Neural cell (in vitro differentiated cells): ENCODE results near the gene GPC5. TPM values are rescaled to one million over a fixed set of nuclear protein-coding genes. Genes with fewer than 3 reads are reported as not detected.

Experiments
- H2AFZ ChIP-seq: fragments of 200-600, 300-800 bp; sonication (generic), shearing (Covaris generic); 2 replicates; pipeline ENCODE4 v1.6.0; 2014; ENCODE audit warnings: low read depth, mild to moderate bottlenecking, antibody characterized with exemption, low read length, moderate library complexity
- H3F3A ChIP-seq: fragments of 200-600 bp; shearing (Covaris generic); 2 replicates; pipeline ENCODE4 v1.6.1; 2016; ENCODE audit warnings: mild to moderate bottlenecking, moderate library complexity, mixed read lengths, antibody characterized with exemption, low read length; ENCODE audit not compliant: insufficient read depth, poor library complexity, severe bottlenecking
- H3K27ac ChIP-seq: fragments of 200-600, 300-800 bp; sonication (generic), shearing (Covaris generic); 2 replicates; pipeline ENCODE4 v1.5.1; 2014; ENCODE audit warnings: mild to moderate bottlenecking, low read length, moderate library complexity
- H3K27me3 ChIP-seq: fragments of 300-800, 200-600 bp; sonication (generic), shearing (Covaris generic); 2 replicates; pipeline ENCODE4 v1.6.0; 2014; ENCODE audit warnings: mild to moderate bottlenecking, low read depth, low read length, moderate library complexity; ENCODE audit not compliant: insufficient read depth
- H3K36me3 ChIP-seq: fragments of 300-800, 200-600 bp; sonication (generic), shearing (Covaris generic); 2 replicates; pipeline ENCODE4 v1.5.1; 2014; ENCODE audit warnings: mild to moderate bottlenecking, antibody characterized with exemption, low read length, moderate library complexity; ENCODE audit not compliant: insufficient read depth
- H3K4me2 ChIP-seq: fragments of 300-800, 200-600 bp; sonication (generic), shearing (Covaris generic); 2 replicates; pipeline ENCODE4 v1.6.0; 2014; ENCODE audit warnings: mild to moderate bottlenecking, low read length
- H3K4me3 ChIP-seq: fragments of 300-800, 200-600 bp; sonication (generic), shearing (Covaris generic); 2 replicates; pipeline ENCODE4 v1.5.1; 2014; ENCODE audit warnings: mild to moderate bottlenecking, low read length, moderate library complexity
- H3K79me2 ChIP-seq: fragments of 200-600 bp; shearing (Covaris generic); replicated peaks from 2 replicates; pipeline ENCODE4 v1.6.0; 2014; ENCODE audit warnings: mild to moderate bottlenecking, low read length, moderate library complexity; ENCODE audit not compliant: insufficient read depth
- H3K9ac ChIP-seq: fragments of 300-800, 200-600 bp; sonication (generic), shearing (Covaris generic); 2 replicates; pipeline ENCODE4 v1.6.1; 2016; ENCODE audit warnings: mild to moderate bottlenecking, low read length, mixed read lengths
- H3K9me2 ChIP-seq: fragments of 200-600 bp; shearing (Covaris generic); 2 replicates; pipeline ENCODE4 v1.6.1; 2016; ENCODE audit warnings: mild to moderate bottlenecking, low read length, mixed read lengths; ENCODE audit not compliant: insufficient read depth
- H3K9me3 ChIP-seq: fragments of 200-600, 300-800 bp; sonication (generic), shearing (Covaris generic); 2 replicates; pipeline ENCODE4 v1.6.1; 2016; ENCODE audit warnings: mild to moderate bottlenecking, mixed run types, low read length, moderate library complexity, mixed read lengths
- H4K20me1 ChIP-seq: fragments of 200-600 bp; shearing (Covaris generic); 2 replicates; pipeline ENCODE4 v1.6.1; 2016; ENCODE audit warnings: mild to moderate bottlenecking, mixed run types; ENCODE audit not compliant: insufficient read depth
- CTCF ChIP-seq: fragments of 450-650 bp; IDR thresholded peaks from 2 replicates; pipeline ENCODE4 v1.5.1; 2014; ENCODE audit warnings: antibody characterized with exemption, mild to moderate bottlenecking, moderate library complexity; ENCODE audit not compliant: poor library complexity, severe bottlenecking
- EP300 ChIP-seq: fragments of 450-650 bp; conservative IDR thresholded peaks from 2 replicates; pipeline ENCODE4 v1.6.1; 2014; ENCODE audit warnings: antibody characterized with exemption, mild to moderate bottlenecking, moderate library complexity; ENCODE audit not compliant: poor library complexity, severe bottlenecking
- EZH2 ChIP-seq: fragments of 200-600, 300-800 bp; shearing (Covaris generic), sonication (generic); IDR thresholded peaks from 2 replicates; pipeline ENCODE4 v1.6.1; 2014; ENCODE audit warnings: antibody characterized with exemption, low read length, borderline replicate concordance, mild to moderate bottlenecking; ENCODE audit not compliant: insufficient read depth, poor library complexity, severe bottlenecking
- MXI1 ChIP-seq: fragments of 450-650 bp; conservative IDR thresholded peaks from 2 replicates; pipeline ENCODE4 v1.6.1; 2014; ENCODE audit warnings: antibody characterized with exemption, mild to moderate bottlenecking; ENCODE audit not compliant: poor library complexity, severe bottlenecking
- POLR2AphosphoS5 ChIP-seq: IDR thresholded peaks from 2 replicates; pipeline ENCODE4 v1.6.1; 2012
- RAD21 ChIP-seq: fragments of 450-650 bp; conservative IDR thresholded peaks from 2 replicates; pipeline ENCODE4 v1.6.1; 2014; ENCODE audit warnings: antibody characterized with exemption, mild to moderate bottlenecking, moderate library complexity
- REST ChIP-seq: IDR thresholded peaks from 2 replicates; pipeline ENCODE4 v1.6.1; 2012; ENCODE audit warnings: borderline replicate concordance
- SMC3 ChIP-seq: fragments of 450-650 bp; conservative IDR thresholded peaks from 2 replicates; pipeline ENCODE4 v1.6.1; 2014; ENCODE audit warnings: antibody characterized with exemption, mild to moderate bottlenecking, moderate library complexity; ENCODE audit not compliant: poor library complexity
- TAF1 ChIP-seq: IDR thresholded peaks from 2 replicates; pipeline ENCODE4 v1.6.1; 2012; ENCODE audit warnings: low read depth
- polyA plus RNA-seq: library from polyadenylated mRNA; depleted of rRNA; stranded (reverse); fragments of >200 nt; gene quantifications from 2 replicates; pipeline ENCODE4 v1.2.3, GENCODE V29; 2014

GPC5 gene
- polyA plus RNA-seq, 1 donor from 2014 or later: 5.0 TPM

- no peak overlapping the region for H2AFZ ChIP-seq
- H3K9ac ChIP-seq: no peak overlapping the region
- no peaks in the 10 kb centered on the region for H3K9me2 ChIP-seq
- H3F3A ChIP-seq: no peaks in the 10 kb centered on the region
- no peaks in the 10 kb centered on the region for H4K20me1 ChIP-seq
- no peaks in the 10 kb centered on the region for H3K27me3 ChIP-seq
- no peak overlapping the region for H3K27ac ChIP-seq
- no peak overlapping the region for H3K4me2 ChIP-seq
- H3K79me2 ChIP-seq: no peaks in the 10 kb centered on the region
- no peak overlapping the region for H3K4me3 ChIP-seq
- no peaks in the 10 kb centered on the region for H3K36me3 ChIP-seq
- no peak for TF ChIP-seq SMC3
- no peak for TF ChIP-seq POLR2AphosphoS5
- TF ChIP-seq EP300: no peak
- no peak for TF ChIP-seq REST
- no peak for TF ChIP-seq CTCF
- TF ChIP-seq EZH2: no peak
- TF ChIP-seq TAF1: no peak
- no peak for TF ChIP-seq MXI1
- TF ChIP-seq RAD21: no peak
- no peaks in the 10 kb centered on the region for H3K9me3 ChIP-seq
Observed at GRCh38 chr13:91579320-91579719, 180.9 kb downstream of the GPC5 start.

- Histone ChIP-seq H3K9me2 (no peaks in the 10 kb centered on the region), H3K4me3 (no peak overlapping the region), H3K36me3 (no peaks in the 10 kb centered on the region), H4K20me1 (no peaks in the 10 kb centered on the region), H3K4me2 (no peak overlapping the region), H3K79me2 (no peaks in the 10 kb centered on the region), H3K27ac (no peak overlapping the region), H3F3A (no peaks in the 10 kb centered on the region), H3K9ac (no peak overlapping the region), H3K9me3 (no peaks in the 10 kb centered on the region), H2AFZ (no peak overlapping the region), H3K27me3 (no peaks in the 10 kb centered on the region)
- TF ChIP-seq EP300 (no peak), REST (no peak), TAF1 (no peak), MXI1 (no peak), SMC3 (no peak)
Observed at GRCh38 chr13:91580749-91581148, 182.3 kb downstream of the GPC5 start.
